HEK293 (cell line): ENCODE data around the gene KCNE1.

ENCODE experiments used
- CTCF ChIA-PET: fragments of 350-600 bp; formaldehyde crosslinking; extraction: SDS; loops from one replicate; lab custom pipeline; 2021; ENCODE audit warnings: antibody characterized with exemption; lab: Yijun Ruan, JAX
- POLR2A ChIA-PET: fragments of 300-600 bp; formaldehyde crosslinking; extraction: SDS; loops from one replicate; lab custom pipeline; 2020; ENCODE audit warnings: antibody characterized with exemption, inconsistent platforms; lab: Yijun Ruan, JAX
- H3K27ac ChIP-seq: fragments of 200-500 bp; sonication (Bioruptor generic); 2 replicates; pipeline ENCODE4 v1.5.1; 2014; ENCODE audit warnings: low read depth, low read length, control low read depth, inconsistent platforms; ENCODE audit errors: extremely low read depth
- H3K36me3 ChIP-seq, 2 experiments: fragments of 200-500 bp in 1 of 2; sonication (Bioruptor generic) in 1 of 2; 1 replicate in 1 of 2; 2 replicates in 1 of 2; pipeline ENCODE4 v1.5.1; 2014 to 2017; ENCODE audit warnings: inconsistent platforms in 2 of 2, low read length in 2 of 2; ENCODE audit not compliant: control insufficient read depth in 2 of 2, insufficient read depth in 1 of 2
- H3K4me1 ChIP-seq: fragments of 200-500 bp; sonication (Bioruptor generic); 2 replicates; pipeline ENCODE4 v1.5.1; 2014; ENCODE audit warnings: mild to moderate bottlenecking, low read length, inconsistent platforms; ENCODE audit not compliant: control insufficient read depth, insufficient read depth
- H3K4me3 ChIP-seq: 2 replicates; pipeline ENCODE4 v1.5.1; 2011; ENCODE audit warnings: low read depth, mild to moderate bottlenecking, control low read depth, low read length, moderate library complexity
- H3K9me3 ChIP-seq: fragments of 200-500 bp; sonication (Bioruptor generic); 2 replicates; pipeline ENCODE4 v1.5.1; 2014; ENCODE audit warnings: low read depth, low read length, inconsistent platforms; ENCODE audit not compliant: control insufficient read depth, insufficient read depth
- GLIS1 ChIP-seq: fragments of 450-650 bp; formaldehyde crosslinking; IDR thresholded peaks from 2 replicates; pipeline ENCODE4 v1.5.1; 2016; ENCODE audit warnings: missing biosample characterization, missing genetic modification characterization
- KLF1 ChIP-seq: fragments of 450-650 bp; formaldehyde crosslinking; IDR thresholded peaks from 2 replicates; pipeline ENCODE4 v1.5.1; 2016; ENCODE audit warnings: missing biosample characterization, missing genetic modification characterization
- YY2 ChIP-seq: fragments of 450-650 bp; formaldehyde crosslinking; IDR thresholded peaks from 2 replicates; pipeline ENCODE4 v1.5.1; 2016; ENCODE audit warnings: missing biosample characterization, missing genetic modification characterization
- ZEB2 ChIP-seq: fragments of 450-650 bp; formaldehyde crosslinking; IDR thresholded peaks from 2 replicates; pipeline ENCODE4 v1.5.1; 2016; ENCODE audit warnings: missing biosample characterization, missing genetic modification characterization
- ZFP69B ChIP-seq: fragments of 450-650 bp; formaldehyde crosslinking; IDR thresholded peaks from 2 replicates; pipeline ENCODE4 v1.5.1; 2016; ENCODE audit warnings: missing biosample characterization, missing genetic modification characterization
- ZIC2 ChIP-seq: fragments of 450-650 bp; formaldehyde crosslinking; IDR thresholded peaks from 2 replicates; pipeline ENCODE4 v1.5.1; 2016; ENCODE audit warnings: missing biosample characterization, missing genetic modification characterization
- ZNF248 ChIP-seq: fragments of 450-650 bp; formaldehyde crosslinking; IDR thresholded peaks from 2 replicates; pipeline ENCODE4 v1.5.1; 2017; ENCODE audit warnings: missing biosample characterization, missing genetic modification characterization
- ZNF426 ChIP-seq: fragments of 450-650 bp; formaldehyde crosslinking; IDR thresholded peaks from 2 replicates; pipeline ENCODE4 v1.5.1; 2017; ENCODE audit warnings: missing biosample characterization, missing genetic modification characterization, mild to moderate bottlenecking, inconsistent platforms, moderate library complexity
- ZNF560 ChIP-seq: fragments of 450-650 bp; formaldehyde crosslinking; IDR thresholded peaks from 2 replicates; pipeline ENCODE4 v1.5.1; 2017; ENCODE audit warnings: missing biosample characterization, missing genetic modification characterization, borderline replicate concordance
- TF ChIP-seq, protein P1 (sequence below): fragments of 450-650 bp; formaldehyde crosslinking; IDR thresholded peaks from 2 replicates; pipeline ENCODE4 v1.5.1; 2017; ENCODE audit warnings: missing biosample characterization, missing genetic modification characterization
- TF ChIP-seq, protein P2 (sequence below): IDR thresholded peaks from 2 replicates; pipeline ENCODE4 v1.6.1; 2011; ENCODE audit warnings: mild to moderate bottlenecking, low read depth, low read length, borderline replicate concordance
- TF ChIP-seq, protein P3 (sequence below): fragments of 450-650 bp; formaldehyde crosslinking; IDR thresholded peaks from 2 replicates; pipeline ENCODE4 v1.5.1; 2016; ENCODE audit warnings: missing biosample characterization, missing genetic modification characterization
- TF ChIP-seq, protein P4 (sequence below): fragments of 450-650 bp; IDR thresholded peaks from 2 replicates; pipeline ENCODE4 v1.5.1; 2018; ENCODE audit warnings: missing biosample characterization, mild to moderate bottlenecking, missing genetic modification characterization
- TF ChIP-seq, protein P5 (sequence below): sonication (generic); formaldehyde crosslinking; IDR thresholded peaks from 2 replicates; pipeline ENCODE4 v1.8.1; 2022; ENCODE audit warnings: mild to moderate bottlenecking, moderate library complexity, missing genetic modification reagents
- TF ChIP-seq, protein P6 (sequence below): fragments of 450-650 bp; formaldehyde crosslinking; IDR thresholded peaks from 2 replicates; pipeline ENCODE4 v1.5.1; 2016; ENCODE audit warnings: missing biosample characterization, missing genetic modification characterization, low read depth

The KCNE1 gene

DNA sequence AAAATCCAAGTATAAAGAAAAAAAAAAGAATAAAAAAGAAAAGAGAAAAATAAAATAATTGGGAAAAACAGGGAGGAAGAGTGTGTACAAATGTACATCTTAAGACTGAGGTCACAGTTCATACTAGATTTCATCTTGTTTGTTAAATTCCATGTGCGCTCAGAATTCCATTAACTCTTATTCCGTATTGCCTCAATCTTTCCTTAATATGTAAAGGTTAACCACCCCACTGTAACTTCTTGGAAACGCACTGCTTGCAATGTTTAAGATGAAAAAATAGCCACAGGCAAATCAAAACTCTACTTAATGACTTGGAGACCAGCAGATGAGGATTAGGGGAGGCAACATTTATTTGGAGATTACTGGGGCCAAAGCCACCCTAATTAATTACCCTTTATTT, 23.9 kb upstream of the KCNE1 start:
- H3K4me1 ChIP-seq = no peaks in the 10 kb centered on the region
- no peaks in the 10 kb centered on the region for H3K9me3 ChIP-seq

DNA sequence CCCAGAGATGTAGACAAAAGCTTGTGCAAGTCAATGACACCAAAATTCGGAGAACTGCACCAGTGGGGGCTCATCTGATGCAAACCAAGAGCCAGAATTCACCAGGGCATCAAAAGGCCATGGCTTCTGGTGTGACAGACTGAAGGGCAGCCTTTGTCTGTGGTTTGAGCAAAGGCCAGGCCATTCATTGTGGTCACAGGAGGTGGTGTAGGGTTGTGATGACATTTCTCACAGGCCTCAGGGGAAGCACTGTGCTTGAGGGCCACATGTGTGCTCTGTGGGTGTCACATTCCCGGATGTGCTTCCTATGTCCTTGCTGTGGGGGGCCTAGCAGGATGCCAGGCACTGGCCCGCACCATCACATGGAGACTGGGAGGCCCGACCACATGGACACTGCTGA, 22.5 kb upstream of the KCNE1 start:
- H3K36me3 ChIP-seq = no peaks in the 10 kb centered on the region
- H3K27ac ChIP-seq = no peak overlapping the region
- H3K4me1 ChIP-seq = no peaks in the 10 kb centered on the region
- POLR2A ChIA-PET = no interaction called here
- H3K9me3 ChIP-seq = no peaks in the 10 kb centered on the region
- H3K4me3 ChIP-seq = no peak overlapping the region
- CTCF ChIA-PET = interaction anchor here (0.6 to 1.9 kb wide), 3 partner anchors 24 to 443 kb away, joined by 3 to 7 read pairs (median 4); no protein-coding TSS in a partner anchor
- TF ChIP-seq YY2 (tag by site-specific recombination) (no peak), ZIC2 (peak; percentile 94), GLIS1 (tag by site-specific recombination) (0 out of 2 replicates have a peak, but pooled peaks have one; percentile 48)

More for the DNA sequence above, 23.9 kb upstream of the KCNE1 start:
- TF ChIP-seq ZNF560 (tag by site-specific recombination) (no peak), ZEB2 (tag by site-specific recombination) (no peak), KLF1 (tag by site-specific recombination) (no peak)
- TF ChIP-seq, protein P1, sequence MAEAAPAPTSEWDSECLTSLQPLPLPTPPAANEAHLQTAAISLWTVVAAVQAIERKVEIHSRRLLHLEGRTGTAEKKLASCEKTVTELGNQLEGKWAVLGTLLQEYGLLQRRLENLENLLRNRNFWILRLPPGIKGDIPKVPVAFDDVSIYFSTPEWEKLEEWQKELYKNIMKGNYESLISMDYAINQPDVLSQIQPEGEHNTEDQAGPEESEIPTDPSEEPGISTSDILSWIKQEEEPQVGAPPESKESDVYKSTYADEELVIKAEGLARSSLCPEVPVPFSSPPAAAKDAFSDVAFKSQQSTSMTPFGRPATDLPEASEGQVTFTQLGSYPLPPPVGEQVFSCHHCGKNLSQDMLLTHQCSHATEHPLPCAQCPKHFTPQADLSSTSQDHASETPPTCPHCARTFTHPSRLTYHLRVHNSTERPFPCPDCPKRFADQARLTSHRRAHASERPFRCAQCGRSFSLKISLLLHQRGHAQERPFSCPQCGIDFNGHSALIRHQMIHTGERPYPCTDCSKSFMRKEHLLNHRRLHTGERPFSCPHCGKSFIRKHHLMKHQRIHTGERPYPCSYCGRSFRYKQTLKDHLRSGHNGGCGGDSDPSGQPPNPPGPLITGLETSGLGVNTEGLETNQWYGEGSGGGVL = no peak
- TF ChIP-seq, protein P2, sequence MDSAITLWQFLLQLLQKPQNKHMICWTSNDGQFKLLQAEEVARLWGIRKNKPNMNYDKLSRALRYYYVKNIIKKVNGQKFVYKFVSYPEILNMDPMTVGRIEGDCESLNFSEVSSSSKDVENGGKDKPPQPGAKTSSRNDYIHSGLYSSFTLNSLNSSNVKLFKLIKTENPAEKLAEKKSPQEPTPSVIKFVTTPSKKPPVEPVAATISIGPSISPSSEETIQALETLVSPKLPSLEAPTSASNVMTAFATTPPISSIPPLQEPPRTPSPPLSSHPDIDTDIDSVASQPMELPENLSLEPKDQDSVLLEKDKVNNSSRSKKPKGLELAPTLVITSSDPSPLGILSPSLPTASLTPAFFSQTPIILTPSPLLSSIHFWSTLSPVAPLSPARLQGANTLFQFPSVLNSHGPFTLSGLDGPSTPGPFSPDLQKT = no peak
- TF ChIP-seq, protein P3, sequence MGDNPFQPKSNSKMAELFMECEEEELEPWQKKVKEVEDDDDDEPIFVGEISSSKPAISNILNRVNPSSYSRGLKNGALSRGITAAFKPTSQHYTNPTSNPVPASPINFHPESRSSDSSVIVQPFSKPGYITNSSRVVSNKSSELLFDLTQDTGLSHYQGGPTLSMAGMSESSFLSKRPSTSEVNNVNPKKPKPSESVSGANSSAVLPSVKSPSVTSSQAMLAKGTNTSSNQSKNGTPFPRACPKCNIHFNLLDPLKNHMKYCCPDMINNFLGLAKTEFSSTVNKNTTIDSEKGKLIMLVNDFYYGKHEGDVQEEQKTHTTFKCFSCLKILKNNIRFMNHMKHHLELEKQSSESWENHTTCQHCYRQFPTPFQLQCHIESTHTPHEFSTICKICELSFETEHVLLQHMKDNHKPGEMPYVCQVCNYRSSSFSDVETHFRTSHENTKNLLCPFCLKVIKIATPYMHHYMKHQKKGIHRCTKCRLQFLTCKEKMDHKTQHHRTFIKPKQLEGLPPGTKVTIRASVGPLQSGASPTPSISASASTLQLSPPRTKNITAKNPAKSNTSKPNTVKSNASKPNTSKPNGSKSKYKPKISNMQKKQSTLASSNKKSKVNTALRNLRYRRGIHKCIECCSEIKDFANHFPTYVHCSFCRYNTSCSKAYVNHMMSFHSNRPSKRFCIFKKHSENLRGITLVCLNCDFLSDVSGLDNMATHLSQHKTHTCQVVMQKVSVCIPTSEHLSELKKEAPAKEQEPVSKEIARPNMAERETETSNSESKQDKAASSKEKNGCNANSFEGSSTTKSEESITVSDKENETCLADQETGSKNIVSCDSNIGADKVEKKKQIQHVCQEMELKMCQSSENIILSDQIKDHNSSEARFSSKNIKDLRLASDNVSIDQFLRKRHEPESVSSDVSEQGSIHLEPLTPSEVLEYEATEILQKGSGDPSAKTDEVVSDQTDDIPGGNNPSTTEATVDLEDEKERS = no peak
- TF ChIP-seq, protein P4, sequence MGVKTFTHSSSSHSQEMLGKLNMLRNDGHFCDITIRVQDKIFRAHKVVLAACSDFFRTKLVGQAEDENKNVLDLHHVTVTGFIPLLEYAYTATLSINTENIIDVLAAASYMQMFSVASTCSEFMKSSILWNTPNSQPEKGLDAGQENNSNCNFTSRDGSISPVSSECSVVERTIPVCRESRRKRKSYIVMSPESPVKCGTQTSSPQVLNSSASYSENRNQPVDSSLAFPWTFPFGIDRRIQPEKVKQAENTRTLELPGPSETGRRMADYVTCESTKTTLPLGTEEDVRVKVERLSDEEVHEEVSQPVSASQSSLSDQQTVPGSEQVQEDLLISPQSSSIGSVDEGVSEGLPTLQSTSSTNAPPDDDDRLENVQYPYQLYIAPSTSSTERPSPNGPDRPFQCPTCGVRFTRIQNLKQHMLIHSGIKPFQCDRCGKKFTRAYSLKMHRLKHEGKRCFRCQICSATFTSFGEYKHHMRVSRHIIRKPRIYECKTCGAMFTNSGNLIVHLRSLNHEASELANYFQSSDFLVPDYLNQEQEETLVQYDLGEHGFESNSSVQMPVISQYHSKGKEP = no peak
- Histone ChIP-seq H3K36me3 (no peaks in the 10 kb centered on the region), H3K27ac (no peak overlapping the region), H3K4me3 (no peak overlapping the region)
- ChIA-PET POLR2A (no interaction called here), CTCF (no interaction called here)

DNA sequence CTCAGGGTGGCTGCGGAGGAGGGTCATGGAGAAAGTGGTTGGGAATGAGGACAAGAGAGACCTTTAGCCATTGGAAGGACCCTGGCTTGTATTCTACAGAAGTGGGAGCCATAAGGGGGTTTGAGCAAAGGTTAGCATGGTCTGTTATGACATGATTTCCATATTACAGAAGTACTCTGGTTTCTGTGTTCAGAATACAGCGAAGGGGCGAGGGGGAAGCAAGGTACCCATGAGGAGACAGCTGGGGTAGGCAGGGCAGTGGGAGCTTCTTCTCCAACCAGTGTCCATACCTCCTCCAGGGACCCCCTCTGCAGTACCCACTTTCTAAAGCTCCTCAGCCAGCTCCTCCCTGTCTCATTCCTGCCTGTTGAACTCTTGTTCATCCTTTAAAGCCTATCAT, 21.9 kb upstream of the KCNE1 start:
- H3K9me3 ChIP-seq = no peaks in the 10 kb centered on the region
- H3K27ac ChIP-seq = no peak overlapping the region
- CTCF ChIA-PET = interaction anchor here (0.6 to 1.9 kb wide), 3 partner anchors 23 to 442 kb away, joined by 3 to 7 read pairs (median 4); no protein-coding TSS in a partner anchor
- POLR2A ChIA-PET = no interaction called here
- no peak overlapping the region for H3K4me3 ChIP-seq
- TF ChIP-seq, protein P5, sequence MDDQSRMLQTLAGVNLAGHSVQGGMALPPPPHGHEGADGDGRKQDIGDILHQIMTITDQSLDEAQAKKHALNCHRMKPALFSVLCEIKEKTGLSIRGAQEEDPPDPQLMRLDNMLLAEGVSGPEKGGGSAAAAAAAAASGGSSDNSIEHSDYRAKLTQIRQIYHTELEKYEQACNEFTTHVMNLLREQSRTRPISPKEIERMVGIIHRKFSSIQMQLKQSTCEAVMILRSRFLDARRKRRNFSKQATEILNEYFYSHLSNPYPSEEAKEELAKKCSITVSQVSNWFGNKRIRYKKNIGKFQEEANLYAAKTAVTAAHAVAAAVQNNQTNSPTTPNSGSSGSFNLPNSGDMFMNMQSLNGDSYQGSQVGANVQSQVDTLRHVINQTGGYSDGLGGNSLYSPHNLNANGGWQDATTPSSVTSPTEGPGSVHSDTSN (CRISPR knock-in tag) = no peak
- TF ChIP-seq ZFP69B (no peak), ZNF248 (tag by site-specific recombination) (no peak), ZNF426 (tag by site-specific recombination) (no peak)
- TF ChIP-seq, protein P6, sequence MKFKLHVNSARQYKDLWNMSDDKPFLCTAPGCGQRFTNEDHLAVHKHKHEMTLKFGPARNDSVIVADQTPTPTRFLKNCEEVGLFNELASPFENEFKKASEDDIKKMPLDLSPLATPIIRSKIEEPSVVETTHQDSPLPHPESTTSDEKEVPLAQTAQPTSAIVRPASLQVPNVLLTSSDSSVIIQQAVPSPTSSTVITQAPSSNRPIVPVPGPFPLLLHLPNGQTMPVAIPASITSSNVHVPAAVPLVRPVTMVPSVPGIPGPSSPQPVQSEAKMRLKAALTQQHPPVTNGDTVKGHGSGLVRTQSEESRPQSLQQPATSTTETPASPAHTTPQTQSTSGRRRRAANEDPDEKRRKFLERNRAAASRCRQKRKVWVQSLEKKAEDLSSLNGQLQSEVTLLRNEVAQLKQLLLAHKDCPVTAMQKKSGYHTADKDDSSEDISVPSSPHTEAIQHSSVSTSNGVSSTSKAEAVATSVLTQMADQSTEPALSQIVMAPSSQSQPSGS (tag by site-specific recombination) = no peak
- no peaks in the 10 kb centered on the region for H3K36me3 ChIP-seq
- H3K4me1 ChIP-seq = no peaks in the 10 kb centered on the region
